Activated CD8-positive, alpha-beta memory T cell treated with anti-CD3 and anti-CD28 coated beads for 48 hours (primary cell): ENCODE data around the gene RELN.
"Not testable (repeated sequence)": the region's sequence is repeated elsewhere in the genome, so short reads cannot be mapped to it uniquely, and the experiment has no call there.

Experiments
- DNase-seq, 3 experiments: peaks; one replicate each; pipeline ENCODE4 v3.0.0-alpha.2; 2020; ENCODE audit warnings: low read depth in 2 of 3, low spot score in 2 of 3

The RELN gene

GRCh38 chr7:103896826-103897225 is 92.6 kb downstream of the RELN start:
- not testable (repeated sequence) for DNase-seq

- DNase-seq: no peak
Measured at GRCh38 chr7:103894656-103895596, 94.5 kb downstream of the RELN start.

GRCh38 chr7:103893350-103893749 is 96.1 kb downstream of the RELN start:
- no peak for DNase-seq

DNA sequence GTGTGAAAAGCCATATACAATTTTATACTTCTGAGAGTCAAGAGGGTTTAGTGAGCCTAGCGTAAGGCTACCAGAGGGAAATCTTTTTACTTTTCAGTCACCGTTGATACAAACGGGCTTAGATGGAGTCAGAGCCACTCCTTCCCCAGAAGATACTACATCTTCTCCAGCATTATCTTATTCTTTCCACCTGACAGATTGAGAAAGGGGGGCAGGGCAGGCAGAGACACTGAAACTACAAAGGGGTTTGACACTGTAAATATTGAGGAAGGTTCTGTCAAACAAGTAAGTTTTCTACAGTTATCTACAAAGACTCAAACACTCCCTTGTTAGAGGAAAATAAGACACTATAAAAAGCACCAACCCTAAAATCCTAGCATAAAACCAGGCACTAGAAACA is 100.0 kb downstream of the RELN start:
- no peak for DNase-seq

GRCh38 chr7:103888603-103889153 is 100.8 kb downstream of the RELN start:
- DNase-seq: no peak

GRCh38 chr7:103887853-103888602 is 101.4 kb downstream of the RELN start:
- DNase-seq: no peak

DNA sequence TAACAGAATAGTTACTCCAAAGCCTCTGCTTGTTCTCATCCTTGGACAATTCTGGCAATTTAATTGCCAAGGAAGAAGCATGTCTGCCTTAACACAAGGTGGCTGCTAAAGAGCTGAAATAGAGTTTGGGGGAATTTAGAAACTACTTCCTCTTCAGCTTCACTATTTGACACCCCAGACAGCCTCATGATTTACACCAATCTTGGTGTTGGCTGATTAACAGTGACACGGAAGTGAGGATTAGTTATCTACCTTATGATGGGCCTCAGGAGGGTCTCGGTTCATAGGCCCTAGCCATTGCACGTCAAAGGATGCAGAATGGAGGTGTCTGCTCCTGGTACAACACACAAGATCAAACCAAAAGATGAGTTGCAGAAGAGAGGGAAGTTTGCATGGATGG is 102.4 kb downstream of the RELN start:
- DNase-seq: no peak

GRCh38 chr7:103879928-103880600 is 109.4 kb downstream of the RELN start:
- DNase-seq: no peak

GRCh38 chr7:103879411-103879810 is 110.0 kb downstream of the RELN start:
- no peak for DNase-seq

GRCh38 chr7:103877565-103877964 is 111.9 kb downstream of the RELN start:
- DNase-seq: no peak

DNA sequence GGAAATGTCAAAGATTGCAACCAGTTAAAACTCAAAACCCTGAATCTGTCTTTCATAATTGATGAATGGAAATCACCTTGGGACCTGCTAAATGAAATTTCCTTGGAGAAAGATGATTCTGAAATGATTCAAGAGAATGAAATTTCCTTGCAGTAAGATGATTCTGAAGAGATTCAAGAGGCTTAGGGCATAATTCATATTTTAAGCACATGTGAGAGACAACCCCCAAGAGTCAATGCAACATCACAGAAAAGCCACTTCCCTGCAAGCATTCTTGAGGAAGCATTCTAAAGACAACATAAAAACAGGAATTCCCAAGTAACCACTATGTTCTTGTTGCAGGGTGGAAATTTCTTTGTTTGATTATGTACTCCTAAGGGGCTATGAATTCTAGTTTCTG is 113.7 kb downstream of the RELN start:
- DNase-seq: no peak

DNA sequence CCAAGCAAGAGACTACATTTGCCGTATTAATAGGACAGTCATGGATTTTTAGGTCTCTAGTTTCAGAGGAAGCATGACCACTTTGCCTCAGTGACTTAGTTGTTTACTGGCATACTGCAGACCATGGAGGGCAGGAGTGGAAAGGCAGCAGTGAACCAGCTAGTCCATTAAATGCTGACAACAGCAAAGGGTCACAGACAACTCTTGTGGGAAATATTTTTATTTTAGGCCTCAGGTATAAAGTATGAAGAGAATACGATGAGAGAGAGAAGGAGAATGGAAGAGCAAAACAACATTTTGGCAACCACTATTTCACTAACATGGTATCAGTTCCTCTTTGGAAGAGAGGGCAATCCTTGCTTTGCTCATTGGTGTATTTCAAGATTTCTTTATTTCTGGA is 118.0 kb downstream of the RELN start:
- DNase-seq: no peak

- no peak for DNase-seq
Measured at GRCh38 chr7:103870664-103871063, 118.8 kb downstream of the RELN start.

- DNase-seq: no peak
Measured at GRCh38 chr7:103867874-103868273, 121.6 kb downstream of the RELN start.

DNA sequence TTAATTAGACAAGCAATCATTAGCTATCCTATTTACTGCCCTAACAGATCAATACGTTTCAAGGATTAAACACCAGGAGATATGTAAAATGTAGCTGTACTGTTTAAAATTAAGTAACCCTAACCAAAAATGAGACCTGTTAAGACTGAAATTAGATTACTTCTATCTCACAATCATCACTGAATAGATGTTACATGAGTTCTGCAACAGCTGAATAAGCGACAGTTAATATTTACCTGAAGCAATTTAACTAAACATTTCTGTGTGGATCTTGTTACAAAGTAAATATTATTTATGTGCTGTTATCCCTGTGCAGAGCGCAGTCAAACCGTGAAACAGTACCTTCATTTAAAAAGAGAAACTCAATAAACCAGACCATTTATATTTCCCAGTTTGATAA is 122.5 kb downstream of the RELN start:
- no peak for DNase-seq

GRCh38 chr7:103865442-103865841 is 124.0 kb downstream of the RELN start:
- no peak for DNase-seq

DNA sequence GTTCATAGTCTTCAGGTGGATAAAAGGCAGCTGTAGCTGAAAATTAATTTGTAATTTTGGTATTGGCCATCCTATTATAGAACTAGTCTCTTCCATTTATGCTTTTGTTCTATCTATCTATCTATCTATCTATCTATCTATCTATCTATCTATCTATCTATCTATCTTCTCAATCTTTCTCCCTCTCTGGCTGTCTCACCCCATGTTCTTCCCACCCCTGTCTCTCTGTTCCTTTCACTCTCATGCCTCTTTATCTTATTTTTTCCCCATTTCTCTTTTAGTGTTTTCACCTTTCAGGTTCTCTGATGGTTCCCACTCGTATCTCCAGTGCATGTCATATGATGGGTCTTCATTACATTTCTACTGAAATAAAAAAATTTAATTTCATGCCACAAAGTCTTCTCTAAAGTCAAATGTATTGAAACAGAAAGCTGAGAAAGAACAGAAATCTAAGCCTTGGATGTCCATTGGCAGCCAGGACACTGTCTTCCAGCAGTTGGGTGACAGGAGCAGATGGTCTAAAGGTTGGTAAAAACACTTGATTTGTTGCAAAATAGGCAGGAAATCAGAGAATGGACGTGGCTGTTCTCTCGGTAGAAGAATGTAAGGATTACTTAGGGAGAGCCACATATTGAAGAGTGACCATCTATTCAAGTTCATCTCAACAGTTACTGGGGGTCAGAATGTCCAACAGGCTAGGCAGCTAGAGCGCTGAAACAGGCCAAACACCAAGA is 127.0 kb downstream of the RELN start:
- DNase-seq: no peak

DNA sequence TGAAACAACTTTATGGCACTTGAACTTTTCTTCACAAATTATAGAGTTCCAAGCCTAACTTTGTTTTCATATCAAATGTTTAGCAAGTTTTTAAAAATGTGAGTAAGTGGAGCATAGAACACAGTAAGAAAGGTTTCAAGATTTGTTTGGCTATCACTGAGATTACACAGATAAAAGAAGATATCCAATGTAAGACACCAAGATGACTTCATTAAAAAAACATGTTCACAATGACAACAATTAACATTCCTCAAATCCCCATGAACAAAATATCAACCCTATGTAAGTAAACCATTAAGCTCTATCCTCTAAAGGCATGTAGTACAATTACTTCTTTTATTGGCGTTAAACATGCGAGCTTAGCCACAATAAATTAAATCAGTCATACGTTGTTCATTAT is 129.7 kb downstream of the RELN start:
- DNase-seq: no peak

DNA sequence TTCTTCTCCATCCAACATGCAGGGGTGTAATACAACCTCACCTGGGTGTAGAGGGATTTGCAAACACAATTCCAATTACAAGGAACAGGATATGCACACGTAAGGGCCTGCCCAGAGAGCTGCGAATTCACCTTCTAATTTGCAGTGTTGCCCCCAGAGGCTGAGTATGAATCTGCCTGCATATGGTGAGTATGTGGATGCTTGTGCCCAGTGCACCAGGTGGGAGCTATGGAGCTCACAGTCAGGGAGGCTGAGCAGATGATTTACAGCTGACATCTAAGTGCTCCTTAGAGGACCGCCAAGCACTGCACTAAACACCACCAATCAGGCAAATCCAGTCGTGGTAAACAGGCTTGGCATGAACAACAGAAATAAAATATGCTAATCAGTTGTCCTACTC is 132.0 kb downstream of the RELN start:
- DNase-seq: no peak

DNA sequence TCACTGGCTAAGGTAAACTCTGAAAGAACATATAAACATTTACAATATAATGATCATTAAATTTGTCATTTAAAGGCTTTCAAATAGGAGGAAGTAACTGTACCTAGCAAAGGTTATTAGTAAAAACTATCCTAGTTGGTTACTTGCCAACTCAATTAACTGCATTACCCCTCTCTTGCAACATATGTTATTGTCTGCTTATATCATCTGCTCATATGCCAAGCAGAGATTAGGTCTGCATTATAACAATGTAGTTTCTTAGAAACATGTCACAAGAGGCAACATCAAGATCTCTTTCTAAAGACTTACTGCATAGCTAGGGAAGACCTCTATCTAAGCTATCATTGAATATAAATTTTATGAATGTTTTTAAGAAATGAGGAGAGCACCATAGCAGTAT is 132.5 kb downstream of the RELN start:
- DNase-seq: no peak

GRCh38 chr7:103855671-103856070 is 133.8 kb downstream of the RELN start:
- no peak for DNase-seq
